ENCODE data around the gene IGF2R.

The IGF2R gene

DNA sequence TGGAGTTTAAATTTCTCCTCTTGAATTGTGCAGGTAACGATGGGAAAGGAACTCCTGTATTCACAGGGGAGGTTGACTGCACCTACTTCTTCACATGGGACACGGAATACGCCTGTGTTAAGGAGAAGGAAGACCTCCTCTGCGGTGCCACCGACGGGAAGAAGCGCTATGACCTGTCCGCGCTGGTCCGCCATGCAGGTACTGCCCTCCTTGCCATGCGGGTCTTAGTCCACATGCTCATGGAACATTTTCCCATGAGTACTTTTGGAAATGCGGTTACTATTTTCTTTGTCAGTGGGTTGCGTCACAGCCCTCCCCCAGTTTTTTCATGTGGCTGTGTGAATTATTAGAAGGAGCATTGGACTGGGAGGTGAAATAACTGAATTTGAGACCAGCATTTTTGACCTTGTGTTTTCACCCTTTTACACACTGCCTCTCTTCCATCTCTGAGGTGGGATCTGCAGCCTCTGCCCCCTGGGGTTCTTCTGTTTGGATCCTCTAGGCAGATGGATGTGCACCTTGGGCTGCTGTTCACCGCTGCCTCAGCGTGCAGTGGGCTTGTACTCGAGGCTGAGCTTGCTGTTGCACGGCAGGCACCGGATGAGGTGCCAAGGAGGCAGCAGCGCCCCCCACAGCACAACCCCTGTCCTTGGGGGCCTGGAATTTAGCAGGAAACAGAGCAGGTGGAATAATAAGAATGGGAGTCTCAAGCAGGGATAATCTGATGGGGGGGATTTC is 71.8 kb downstream of the IGF2R start:
- no peak overlapping the region for H3K9ac ChIP-seq (ENCODE audit: low read length)
- no peaks in the 10 kb centered on the region for H4K20me1 ChIP-seq (ENCODE audit: insufficient read depth, low read length)
- TF ChIP-seq EZH2phosphoT487 (IDR thresholded peaks at IDR 0.05; ENCODE audit: low read depth) = no peak
- TF ChIP-seq, protein P1, sequence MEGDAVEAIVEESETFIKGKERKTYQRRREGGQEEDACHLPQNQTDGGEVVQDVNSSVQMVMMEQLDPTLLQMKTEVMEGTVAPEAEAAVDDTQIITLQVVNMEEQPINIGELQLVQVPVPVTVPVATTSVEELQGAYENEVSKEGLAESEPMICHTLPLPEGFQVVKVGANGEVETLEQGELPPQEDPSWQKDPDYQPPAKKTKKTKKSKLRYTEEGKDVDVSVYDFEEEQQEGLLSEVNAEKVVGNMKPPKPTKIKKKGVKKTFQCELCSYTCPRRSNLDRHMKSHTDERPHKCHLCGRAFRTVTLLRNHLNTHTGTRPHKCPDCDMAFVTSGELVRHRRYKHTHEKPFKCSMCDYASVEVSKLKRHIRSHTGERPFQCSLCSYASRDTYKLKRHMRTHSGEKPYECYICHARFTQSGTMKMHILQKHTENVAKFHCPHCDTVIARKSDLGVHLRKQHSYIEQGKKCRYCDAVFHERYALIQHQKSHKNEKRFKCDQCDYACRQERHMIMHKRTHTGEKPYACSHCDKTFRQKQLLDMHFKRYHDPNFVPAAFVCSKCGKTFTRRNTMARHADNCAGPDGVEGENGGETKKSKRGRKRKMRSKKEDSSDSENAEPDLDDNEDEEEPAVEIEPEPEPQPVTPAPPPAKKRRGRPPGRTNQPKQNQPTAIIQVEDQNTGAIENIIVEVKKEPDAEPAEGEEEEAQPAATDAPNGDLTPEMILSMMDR (IDR thresholded peaks at IDR 0.05; ENCODE audit: low read depth, low read length) = no peak
- no peaks in the 10 kb centered on the region for H3K36me3 ChIP-seq (replicated peaks; ENCODE audit: low read depth, low read length)
- H3K27me3 ChIP-seq (ENCODE audit: low read depth, low read length) = no peaks in the 10 kb centered on the region
- no peak overlapping the region for H3K4me3 ChIP-seq (ENCODE audit: low read length)
- H2AFZ ChIP-seq (ENCODE audit: low read depth, low read length) = no peak overlapping the region
- H3K4me2 ChIP-seq (ENCODE audit: low read length) = no peak overlapping the region
- no peak overlapping the region for H3K27ac ChIP-seq (ENCODE audit: low read length)
- H3K9me3 ChIP-seq (ENCODE audit: insufficient read depth, low read length) = no peaks in the 10 kb centered on the region
- peaks cover 10% of the 10 kb centered on the region for H3K4me1 ChIP-seq (ENCODE audit: low read length)
- H3K79me2 ChIP-seq (ENCODE audit: low read length) = no peaks in the 10 kb centered on the region

DNA sequence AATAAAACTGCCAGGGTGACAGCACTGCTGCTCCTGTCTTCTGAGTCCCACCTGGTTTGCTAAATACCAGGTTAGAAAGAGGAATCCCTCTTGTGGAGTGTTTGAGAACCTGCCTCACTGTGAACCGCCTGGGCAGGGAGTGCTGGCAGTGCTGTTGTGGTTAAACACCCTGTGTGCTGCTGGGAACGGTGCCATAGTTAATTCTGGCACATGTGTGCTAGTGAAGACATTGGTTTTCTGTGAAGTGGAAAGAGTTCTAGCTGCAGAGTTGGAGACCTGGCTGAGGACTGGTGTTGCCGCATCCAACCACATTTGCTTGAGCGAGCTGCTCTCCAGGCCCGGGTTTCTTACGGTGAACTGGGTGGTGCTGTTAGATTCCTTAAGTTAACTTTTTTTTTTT is 72.7 kb downstream of the IGF2R start:
- Histone ChIP-seq H4K20me1 (ENCODE audit: insufficient read depth, low read length) (no peaks in the 10 kb centered on the region), H3K36me3 (replicated peaks; ENCODE audit: low read depth, low read length) (no peaks in the 10 kb centered on the region), H3K27ac (ENCODE audit: low read length) (no peak overlapping the region)

DNA sequence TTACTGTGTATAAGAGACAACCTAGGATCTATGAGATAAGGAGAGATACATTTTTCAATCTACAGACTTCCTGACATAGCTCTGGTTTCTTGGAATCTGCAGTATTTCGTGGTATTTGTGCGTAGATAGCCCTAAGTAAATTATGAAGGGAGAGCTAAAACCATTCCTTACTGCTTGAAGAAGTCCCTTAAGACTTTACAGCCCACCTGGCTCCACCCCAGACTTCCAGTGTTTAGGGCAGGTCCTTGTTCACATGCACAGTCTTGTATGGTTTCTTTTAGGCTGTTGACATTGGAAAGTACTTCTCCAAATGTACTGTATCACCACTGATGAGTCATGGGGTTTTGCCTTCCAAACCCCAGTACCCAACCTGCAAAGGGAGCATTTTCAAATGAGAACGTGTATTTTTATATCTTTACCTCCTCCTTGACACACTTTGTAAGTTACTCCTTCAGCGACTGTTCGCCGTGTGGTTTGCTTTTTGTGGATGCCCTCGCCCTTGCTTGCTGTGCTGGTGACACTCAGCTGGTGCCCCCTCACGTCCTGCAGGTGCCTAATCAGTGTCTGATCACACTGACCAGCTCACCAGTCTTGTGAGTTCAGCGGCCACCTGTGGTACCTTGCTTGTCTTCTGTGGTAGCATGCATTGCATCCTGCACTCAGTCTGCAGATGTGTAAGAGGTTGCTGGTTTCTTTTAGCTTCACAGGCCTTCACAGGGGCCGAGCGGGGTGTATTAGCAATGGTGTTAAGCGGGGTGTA is 73.3 kb downstream of the IGF2R start:
- Histone ChIP-seq H3K27ac (ENCODE audit: low read length) (no peak overlapping the region), H3K27me3 (ENCODE audit: low read depth, low read length) (no peaks in the 10 kb centered on the region), H3K4me3 (ENCODE audit: low read length) (no peak overlapping the region), H3K4me1 (ENCODE audit: low read length) (peaks cover 10% of the 10 kb centered on the region), H3K79me2 (ENCODE audit: low read length) (no peaks in the 10 kb centered on the region), H3K9me3 (ENCODE audit: insufficient read depth, low read length) (no peaks in the 10 kb centered on the region), H3K4me2 (ENCODE audit: low read length) (no peak overlapping the region), H4K20me1 (ENCODE audit: insufficient read depth, low read length) (no peaks in the 10 kb centered on the region), H3K9ac (ENCODE audit: low read length) (no peak overlapping the region), H2AFZ (ENCODE audit: low read depth, low read length) (no peak overlapping the region), H3K36me3 (replicated peaks; ENCODE audit: low read depth, low read length) (no peaks in the 10 kb centered on the region)
- no peak for TF ChIP-seq EZH2phosphoT487 (IDR thresholded peaks at IDR 0.05; ENCODE audit: low read depth)
- TF ChIP-seq, protein P1 (IDR thresholded peaks at IDR 0.05; ENCODE audit: low read depth, low read length) = no peak

More for the DNA sequence above, 72.7 kb downstream of the IGF2R start:
- Histone ChIP-seq H3K9me3 (ENCODE audit: insufficient read depth, low read length) (no peaks in the 10 kb centered on the region), H3K4me2 (ENCODE audit: low read length) (no peak overlapping the region), H3K4me1 (ENCODE audit: low read length) (peaks cover 10% of the 10 kb centered on the region), H3K4me3 (ENCODE audit: low read length) (no peak overlapping the region), H3K27me3 (ENCODE audit: low read depth, low read length) (no peaks in the 10 kb centered on the region), H3K79me2 (ENCODE audit: low read length) (no peaks in the 10 kb centered on the region), H2AFZ (ENCODE audit: low read depth, low read length) (no peak overlapping the region), H3K9ac (ENCODE audit: low read length) (no peak overlapping the region)
- TF ChIP-seq, protein P1 (IDR thresholded peaks at IDR 0.05; ENCODE audit: low read depth, low read length) = no peak
- no peak for TF ChIP-seq EZH2phosphoT487 (IDR thresholded peaks at IDR 0.05; ENCODE audit: low read depth)

DNA sequence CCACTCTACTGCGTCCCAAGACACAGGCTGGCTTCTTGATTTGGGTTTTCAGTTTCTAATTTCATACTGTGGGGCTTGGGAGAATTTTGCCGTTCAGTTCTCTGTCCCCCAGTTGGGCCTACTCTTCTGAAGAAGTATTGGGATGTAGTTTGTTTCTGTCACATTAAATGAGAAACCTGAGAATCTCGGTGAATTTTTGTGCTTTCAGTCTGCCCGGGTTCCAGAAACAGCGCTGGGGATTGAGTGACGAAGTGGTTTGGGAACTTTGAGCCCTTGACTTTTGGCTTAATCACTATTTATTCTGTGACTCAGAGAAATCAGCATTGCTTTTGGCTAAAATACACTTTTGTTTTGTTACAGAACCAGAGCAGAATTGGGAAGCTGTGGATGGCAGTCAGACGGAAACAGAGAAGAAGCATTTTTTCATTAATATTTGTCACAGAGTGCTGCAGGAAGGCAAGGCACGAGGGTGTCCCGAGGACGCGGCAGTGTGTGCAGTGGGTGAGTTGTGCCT is 74.0 kb downstream of the IGF2R start:
- H3K36me3 ChIP-seq (replicated peaks; ENCODE audit: low read depth, low read length) = no peaks in the 10 kb centered on the region
- H2AFZ ChIP-seq (ENCODE audit: low read depth, low read length) = no peak overlapping the region
- no peaks in the 10 kb centered on the region for H4K20me1 ChIP-seq (ENCODE audit: insufficient read depth, low read length)
- no peak overlapping the region for H3K9ac ChIP-seq (ENCODE audit: low read length)
- peaks cover 10% of the 10 kb centered on the region for H3K4me1 ChIP-seq (ENCODE audit: low read length)
- H3K27me3 ChIP-seq (ENCODE audit: low read depth, low read length) = no peaks in the 10 kb centered on the region
- no peak overlapping the region for H3K4me3 ChIP-seq (ENCODE audit: low read length)
- no peak overlapping the region for H3K27ac ChIP-seq (ENCODE audit: low read length)
- TF ChIP-seq, protein P1 (IDR thresholded peaks at IDR 0.05; ENCODE audit: low read depth, low read length) = no peak
- TF ChIP-seq EZH2phosphoT487 (IDR thresholded peaks at IDR 0.05; ENCODE audit: low read depth) = no peak
- H3K4me2 ChIP-seq (ENCODE audit: low read length) = no peak overlapping the region
- no peaks in the 10 kb centered on the region for H3K79me2 ChIP-seq (ENCODE audit: low read length)
- H3K9me3 ChIP-seq (ENCODE audit: insufficient read depth, low read length) = no peaks in the 10 kb centered on the region
